ENCODE results near the gene P2RY6.

- TF ChIP-seq MAX (IDR thresholded peaks at IDR 0.05) (no peak), POLR2A (IDR thresholded peaks at IDR 0.05; ENCODE audit: borderline replicate concordance, extremely low read depth, insufficient read depth, insufficient read length) (no peak)
Observed at GRCh38 chr11:73248526-73249185, 23.5 kb upstream of the P2RY6 start.

Data from HCT116 (cell line).